Lung (tissue), 12 donors: Measurements from ENCODE around the gene CFAP61. TPM values are rescaled to one million over a fixed set of nuclear protein-coding genes. Genes with fewer than 3 reads are reported as not detected.

ENCODE experiments used
- ATAC-seq: fragments of 200-7000 bp; cut with Tn5 transposase; one replicate; pipeline ENCODE4 v1.9.1; 2020; ENCODE audit warnings: moderate number of reproducible peaks; ENCODE audit not compliant: insufficient read depth, low FRiP score
- DNase-seq, 3 donors: peaks; one replicate each; pipeline ENCODE4 v3.0.0-alpha.2; 2013 to 2017
- H3K27ac ChIP-seq, 2 donors: one replicate each; pipeline ENCODE4 v1.5.1; 2013; ENCODE audit warnings: mild to moderate bottlenecking in 2 of 2, moderate library complexity in 2 of 2, control low read depth in 1 of 2, inconsistent platforms in 1 of 2, low read depth in 1 of 2, low read length in 1 of 2
- H3K27me3 ChIP-seq, 3 donors: one replicate each; pipeline ENCODE4 v1.5.1; 2013; ENCODE audit warnings: low read length in 2 of 3; ENCODE audit not compliant: control insufficient read depth in 3 of 3, insufficient read depth in 3 of 3
- H3K36me3 ChIP-seq, 4 donors: one replicate each; pipeline ENCODE4 v1.5.1; 2013; ENCODE audit warnings: low read length in 4 of 4, mild to moderate bottlenecking in 1 of 4, moderate library complexity in 1 of 4; ENCODE audit not compliant: control insufficient read depth in 4 of 4, insufficient read depth in 4 of 4
- H3K4me1 ChIP-seq, 5 donors: one replicate each; pipeline ENCODE4 v1.5.1; 2013; ENCODE audit warnings: low read length in 5 of 5, mild to moderate bottlenecking in 2 of 5, moderate library complexity in 1 of 5; ENCODE audit not compliant: control insufficient read depth in 5 of 5, insufficient read depth in 5 of 5
- H3K4me3 ChIP-seq: one replicate; pipeline ENCODE4 v1.5.1; 2013; ENCODE audit warnings: mild to moderate bottlenecking, control low read depth, moderate library complexity
- H3K9ac ChIP-seq, 2 donors: one replicate each; pipeline ENCODE4 v1.5.1; 2013; ENCODE audit warnings: low read length in 2 of 2, control low read depth in 1 of 2; ENCODE audit not compliant: insufficient read depth in 1 of 2
- H3K9me3 ChIP-seq, 4 donors: one replicate each; pipeline ENCODE4 v1.5.1; 2013; ENCODE audit warnings: low read length in 3 of 4, mild to moderate bottlenecking in 1 of 4, moderate library complexity in 1 of 4; ENCODE audit not compliant: control insufficient read depth in 4 of 4, insufficient read depth in 3 of 4
- CTCF ChIP-seq: IDR thresholded peaks from 2 replicates; pipeline ENCODE4 v1.5.1; 2012; ENCODE audit warnings: mild to moderate bottlenecking; ENCODE audit errors: control extremely low read depth, extremely low read depth
- WGBS, 2 donors: extraction: QIAGEN DNeasy Blood & Tissue Kit; methylation state at CpG; one replicate each; pipeline ENCODE4 v1.1.7; 2013; 5-methylcytosine and 5-hydroxymethylcytosine counted together
- polyA plus RNA-seq, 2 donors: library from polyadenylated mRNA; stranded (reverse); fragments of 200-250 nt; gene quantifications; one replicate each; pipeline ENCODE4 v1.2.1, GENCODE V29; 2013
- total RNA-seq, 2 donors: library from RNA; depleted of rRNA in 1 of 2; stranded (reverse); fragments of >200 nt in 1 of 2; gene quantifications; one replicate each; pipeline ENCODE4 v1.2.1, GENCODE V29; 2014 to 2021
- donor health status: control.
- donor health status: control.
- donor health status: Bipolar disorder and iron deficiency.
- donor health status: healthy.
- donor health status: DM: yes; HTN: yes; CAD: no.

CFAP61 gene
- total and polyA plus RNA-seq, 4 donors, result 2.0 to 15.4 (median 6.5) TPM

DNA sequence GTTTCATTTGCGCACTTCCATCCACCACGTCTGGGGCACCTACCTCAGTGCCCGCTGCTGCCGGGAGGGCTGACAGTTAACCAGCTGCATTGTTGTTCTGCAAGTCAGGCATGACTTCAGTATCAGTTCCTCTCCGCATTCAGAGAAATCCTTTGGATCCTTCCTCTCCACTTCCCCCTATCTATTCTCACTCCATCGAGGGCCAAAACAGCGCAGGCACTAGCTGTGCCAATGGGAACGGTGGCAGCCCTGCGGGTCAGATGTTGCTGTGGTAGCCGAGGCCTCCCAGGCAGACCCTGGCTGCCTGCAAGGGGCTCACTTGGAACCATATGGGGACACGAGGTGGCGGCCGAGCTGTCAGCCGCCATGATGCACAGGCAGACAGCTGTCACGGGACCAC, 251.4 kb downstream of the CFAP61 start:
- Histone ChIP-seq H3K4me3 (no peak overlapping the region), H3K9ac (no peak overlapping the region), H3K27ac (no peak overlapping the region), H3K9me3 (peaks cover 0 to 4% (median 0%) of the 10 kb centered on the region in 4 donors), H3K36me3 (no peaks in the 10 kb centered on the region), H3K4me1 (no peaks in the 10 kb centered on the region), H3K27me3 (no peaks in the 10 kb centered on the region)
- TF ChIP-seq CTCF, result no peak
- WGBS, 2 donors, result 82 to 84% methylated on average over 15 of the region's 15 CpGs
- DNase-seq (peak in 1 of 3 donors; percentile 9), ATAC-seq (peak; percentile 37)

- Histone ChIP-seq H3K4me3 (no peak overlapping the region), H3K36me3 (no peaks in the 10 kb centered on the region), H3K9me3 (peaks cover 0 to 4% (median 0%) of the 10 kb centered on the region in 4 donors), H3K4me1 (no peaks in the 10 kb centered on the region), H3K9ac (no peak overlapping the region), H3K27me3 (no peaks in the 10 kb centered on the region), H3K27ac (no peak overlapping the region)
- ATAC-seq (no peak), DNase-seq (no peak)
- no peak for TF ChIP-seq CTCF
- WGBS, 2 donors, result 89 to 94% methylated on average over 11 of the region's 11 CpGs
Observed at GRCh38 chr20:20304942-20305341, 252.6 kb downstream of the CFAP61 start.

DNA sequence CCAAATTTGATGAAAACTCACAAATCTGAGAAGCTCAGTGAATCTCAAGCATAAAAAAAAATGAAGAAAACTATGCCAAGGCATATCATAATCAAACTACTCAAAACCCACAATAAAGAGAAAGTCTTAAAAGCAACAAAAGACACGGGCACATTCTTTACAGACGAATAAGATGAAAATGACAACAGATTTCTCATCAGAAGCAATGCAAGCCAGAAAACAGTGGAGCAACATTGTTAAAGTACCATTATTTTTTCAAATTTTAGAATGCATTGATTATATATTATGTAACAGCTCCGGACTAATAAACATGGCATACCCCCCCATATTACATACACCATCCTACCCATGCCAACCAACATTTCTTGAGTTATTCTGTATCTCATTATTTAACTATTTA, 260.2 kb downstream of the CFAP61 start:
- no peaks in the 10 kb centered on the region for H3K36me3 ChIP-seq
- no peak overlapping the region for H3K27ac ChIP-seq
- 89 to 95% methylated on average over 3 of the region's 3 CpGs for WGBS, 2 donors
- H3K9me3 ChIP-seq, result peaks cover 0 to 10% (median 0%) of the 10 kb centered on the region in 4 donors
- DNase-seq, result no peak
- no peak for TF ChIP-seq CTCF
- H3K9ac ChIP-seq, result no peak overlapping the region
- H3K4me1 ChIP-seq, result peaks cover 0 to 10% (median 0%) of the 10 kb centered on the region in 5 donors
- no peak for ATAC-seq
- H3K4me3 ChIP-seq, result no peak overlapping the region
- H3K27me3 ChIP-seq, result no peaks in the 10 kb centered on the region

DNA sequence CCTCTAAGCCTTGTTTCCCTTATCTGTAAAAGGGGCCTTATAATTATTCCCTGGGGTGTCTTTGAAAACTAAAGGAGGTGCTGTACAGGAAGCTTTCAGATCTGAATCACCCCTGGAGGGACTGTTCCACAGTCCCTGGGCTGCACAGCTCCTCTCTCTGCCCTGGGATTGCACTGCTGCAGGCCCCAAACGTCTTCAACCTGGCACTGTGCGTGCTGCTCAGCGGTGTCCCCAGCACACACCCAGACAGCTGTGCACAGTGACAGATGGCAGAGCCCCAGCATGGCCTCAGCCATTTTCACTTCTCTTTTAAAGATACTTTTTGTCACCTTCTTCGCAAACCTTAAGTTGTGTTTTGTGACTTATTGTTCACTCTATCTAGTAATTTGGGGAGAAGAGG, 264.9 kb downstream of the CFAP61 start:
- H3K27ac ChIP-seq, result no peak overlapping the region
- TF ChIP-seq CTCF, result no peak
- no peak overlapping the region for H3K9ac ChIP-seq
- ATAC-seq, result no peak
- H3K9me3 ChIP-seq, result peaks cover 0 to 13% (median 4%) of the 10 kb centered on the region in 4 donors
- no peaks in the 10 kb centered on the region for H3K27me3 ChIP-seq
- 62 to 64% methylated on average over 4 of the region's 4 CpGs for WGBS, 2 donors
- DNase-seq, result peak in 1 of 3 donors; percentile 21
- no peaks in the 10 kb centered on the region for H3K36me3 ChIP-seq
- H3K4me3 ChIP-seq, result no peak overlapping the region
- H3K4me1 ChIP-seq, result peaks cover 0 to 24% (median 0%) of the 10 kb centered on the region in 5 donors
